Activated CD8-positive, alpha-beta memory T cell treated with anti-CD3 and anti-CD28 coated beads for 48 hours (primary cell): ENCODE data around the gene OR6B2.
"Not testable (repeated sequence)": the region's sequence is repeated elsewhere in the genome, so short reads cannot be mapped to it uniquely, and the experiment has no call there.

Experiments used
- DNase-seq, 3 experiments: peaks; one replicate each; pipeline ENCODE4 v3.0.0-alpha.2; 2020; ENCODE audit warnings: low read depth in 2 of 3, low spot score in 2 of 3

OR6B2 gene

GRCh38 chr2:240030379-240031094 lies at the start of gene OR6B2:
OR6B2 (minus strand) TSS chr2:240030429; CDS start chr2:240030429, 0 bp downstream.
- no peak for DNase-seq

GRCh38 chr2:240078631-240079030 lies 48.4 kb upstream of the OR6B2 start:
- DNase-seq, result no peak

GRCh38 chr2:240077442-240077841 lies 47.2 kb upstream of the OR6B2 start:
- DNase-seq, result no peak

GRCh38 chr2:240074545-240074944 lies 44.3 kb upstream of the OR6B2 start:
- no peak for DNase-seq

GRCh38 chr2:240070907-240071306 lies 40.7 kb upstream of the OR6B2 start:
- DNase-seq, result no peak

- no peak for DNase-seq
Measured at GRCh38 chr2:240069829-240070228, 39.6 kb upstream of the OR6B2 start.

GRCh38 chr2:240068193-240068592 lies 38.0 kb upstream of the OR6B2 start:
- DNase-seq, result no peak

- no peak for DNase-seq
Measured at GRCh38 chr2:240066489-240066888, 36.3 kb upstream of the OR6B2 start.

- no peak for DNase-seq
Measured at GRCh38 chr2:240064898-240065297, 34.7 kb upstream of the OR6B2 start.

- DNase-seq, result no peak
Measured at GRCh38 chr2:240060977-240061591, 30.9 kb upstream of the OR6B2 start.

- no peak for DNase-seq
Measured at GRCh38 chr2:240056678-240057077, 26.4 kb upstream of the OR6B2 start.

GRCh38 chr2:240055177-240055917 lies 25.1 kb upstream of the OR6B2 start:
- no peak for DNase-seq

GRCh38 chr2:240053173-240054155 lies 23.2 kb upstream of the OR6B2 start, which contains the start of gene OR6B3:
OR6B3 (minus strand) TSS chr2:240053521.
- no peak for DNase-seq

GRCh38 chr2:240052524-240052923 lies 22.3 kb upstream of the OR6B2 start:
- DNase-seq, result no peak

GRCh38 chr2:240051697-240052096 lies 21.5 kb upstream of the OR6B2 start:
- no peak for DNase-seq

- DNase-seq, result no peak
Measured at GRCh38 chr2:240050278-240050677, 20.0 kb upstream of the OR6B2 start.

GRCh38 chr2:240048237-240048636 lies 18.0 kb upstream of the OR6B2 start:
- DNase-seq, result no peak

- no peak for DNase-seq
Measured at GRCh38 chr2:240045098-240045497, 14.9 kb upstream of the OR6B2 start.

- DNase-seq, result not testable (repeated sequence)
Measured at GRCh38 chr2:240044096-240044495, 13.9 kb upstream of the OR6B2 start.

GRCh38 chr2:240043279-240043989 lies 13.2 kb upstream of the OR6B2 start:
- no peak for DNase-seq
